ENCODE measurements around the gene RAB35. TPM values are rescaled to one million over a fixed set of nuclear protein-coding genes. Genes with fewer than 3 reads are reported as not detected.

Gene RAB35
- total and polyA plus RNA-seq, 2 experiments from 2014 or later = 22.6 to 24.0 TPM

- H3K4me3 ChIP-seq = no peak overlapping the region
- no peaks in the 10 kb centered on the region for H3K9me3 ChIP-seq (ENCODE audit: low read depth)
- no peaks in the 10 kb centered on the region for H3K9me2 ChIP-seq (replicated peaks; ENCODE audit: insufficient read depth)
- peaks cover 26% of the 10 kb centered on the region for H3K79me2 ChIP-seq
- H3K36me3 ChIP-seq (replicated peaks; ENCODE audit: insufficient read depth, low read depth) = no peaks in the 10 kb centered on the region
- H4K20me1 ChIP-seq (ENCODE audit: insufficient read depth, poor library complexity, severe bottlenecking) = peaks cover 11% of the 10 kb centered on the region
- TF ChIP-seq CTCF (IDR thresholded peaks at IDR 0.05; ENCODE audit: poor library complexity) (no peak), EZH2 (IDR thresholded peaks at IDR 0.05; ENCODE audit: borderline replicate concordance) (no peak), EZH2phosphoT487 (IDR thresholded peaks at IDR 0.05; ENCODE audit: low read depth, severe bottlenecking, unreplicated experiment) (no peak)
- DNase-seq (ENCODE audit: low spot score) = no peak
- peak overlapping the region; percentile 94 for H3K4me2 ChIP-seq
- H3K27ac ChIP-seq = peak overlapping the region; percentile 90
- WGBS (ENCODE audit: low lambda C conversion rate, missing lambda C conversion rate) = 90% methylated on average over 9 of the region's 9 CpGs
- H2AFZ ChIP-seq = no peak overlapping the region
- H3K4me1 ChIP-seq (ENCODE audit: insufficient read depth) = peaks cover 27% of the 10 kb centered on the region
- no peaks in the 10 kb centered on the region for H3K27me3 ChIP-seq
These were observed 2.9 kb upstream of the RAB35 start for GRCh38 chr12:120119271-120119973.

GRCh38 chr12:120118321-120119061 lies 1.9 kb upstream of the RAB35 start:
- Histone ChIP-seq H3K4me3 (peak overlapping the region; percentile 69), H2AFZ (peak overlapping the region; percentile 19), H4K20me1 (ENCODE audit: insufficient read depth, poor library complexity, severe bottlenecking) (peaks cover 12% of the 10 kb centered on the region), H3K79me2 (peaks cover 35% of the 10 kb centered on the region), H3K9me3 (ENCODE audit: low read depth) (no peaks in the 10 kb centered on the region), H3K27ac (peak overlapping the region; percentile 90), H3K27me3 (no peaks in the 10 kb centered on the region), H3K9me2 (replicated peaks; ENCODE audit: insufficient read depth) (no peaks in the 10 kb centered on the region), H3K36me3 (replicated peaks; ENCODE audit: insufficient read depth, low read depth) (no peaks in the 10 kb centered on the region), H3K4me1 (ENCODE audit: insufficient read depth) (peaks cover 27% of the 10 kb centered on the region), H3K4me2 (peak overlapping the region; percentile 94)
- WGBS (ENCODE audit: low lambda C conversion rate, missing lambda C conversion rate) = 50% methylated on average over 11 of the region's 11 CpGs
- DNase-seq (ENCODE audit: low spot score) = peak; percentile 37
- no peak for TF ChIP-seq EZH2phosphoT487 (IDR thresholded peaks at IDR 0.05; ENCODE audit: low read depth, severe bottlenecking, unreplicated experiment)
- no peak for TF ChIP-seq EZH2 (IDR thresholded peaks at IDR 0.05; ENCODE audit: borderline replicate concordance)
- TF ChIP-seq CTCF (IDR thresholded peaks at IDR 0.05; ENCODE audit: poor library complexity) = no peak

- Histone ChIP-seq H3K4me1 (ENCODE audit: insufficient read depth) (peaks cover 27% of the 10 kb centered on the region), H2AFZ (peak overlapping the region; percentile 19), H3K27ac (peak overlapping the region; percentile 90), H3K9me2 (replicated peaks; ENCODE audit: insufficient read depth) (no peaks in the 10 kb centered on the region), H3K27me3 (no peaks in the 10 kb centered on the region), H3K4me2 (peak overlapping the region; percentile 94), H3K79me2 (peaks cover 39% of the 10 kb centered on the region), H4K20me1 (ENCODE audit: insufficient read depth, poor library complexity, severe bottlenecking) (peaks cover 12% of the 10 kb centered on the region), H3K4me3 (peak overlapping the region; percentile 69), H3K9me3 (ENCODE audit: low read depth) (no peaks in the 10 kb centered on the region), H3K36me3 (replicated peaks; ENCODE audit: insufficient read depth, low read depth) (no peaks in the 10 kb centered on the region)
- DNase-seq (ENCODE audit: low spot score) = no peak
- 34% methylated on average over 7 of the region's 7 CpGs for WGBS (ENCODE audit: low lambda C conversion rate, missing lambda C conversion rate)
- TF ChIP-seq CTCF (IDR thresholded peaks at IDR 0.05; ENCODE audit: poor library complexity) = no peak
- TF ChIP-seq EZH2 (IDR thresholded peaks at IDR 0.05; ENCODE audit: borderline replicate concordance) = no peak
- TF ChIP-seq EZH2phosphoT487 (IDR thresholded peaks at IDR 0.05; ENCODE audit: low read depth, severe bottlenecking, unreplicated experiment) = no peak
These were observed 1.4 kb upstream of the RAB35 start for GRCh38 chr12:120117961-120118320.
